HepG2 (cell line): ENCODE results near the gene ELL. TPM values are rescaled to one million over a fixed set of nuclear protein-coding genes. Genes with fewer than 3 reads are reported as not detected.

ENCODE experiments used
- BRCA1 ChIP-seq: sonication (generic); formaldehyde crosslinking; IDR thresholded peaks from 2 replicates; pipeline ENCODE4 v1.4.0; 2020; ENCODE audit warnings: missing genetic modification reagents
- DMTF1 ChIP-seq: sonication (generic); formaldehyde crosslinking; IDR thresholded peaks from 2 replicates; pipeline ENCODE4 v1.4.0; 2020; ENCODE audit warnings: mild to moderate bottlenecking, missing genetic modification reagents
- RFXANK ChIP-seq: IDR thresholded peaks from 2 replicates; pipeline ENCODE4 v1.6.1; 2016
- SMAD9 ChIP-seq: sonication (generic); formaldehyde crosslinking; IDR thresholded peaks from 2 replicates; pipeline ENCODE4 v1.5.1; 2020; ENCODE audit warnings: mild to moderate bottlenecking, missing genetic modification reagents
- ZFY ChIP-seq: sonication (generic); formaldehyde crosslinking; IDR thresholded peaks from 2 replicates; pipeline ENCODE4 v1.4.0; 2020; ENCODE audit warnings: missing genetic modification reagents
- ZNF235 ChIP-seq: sonication (generic); formaldehyde crosslinking; IDR thresholded peaks from 2 replicates; pipeline ENCODE4 v1.8.1; 2023; ENCODE audit warnings: mild to moderate bottlenecking, missing genetic modification reagents, borderline replicate concordance
- ZNF362 ChIP-seq: sonication (generic); formaldehyde crosslinking; IDR thresholded peaks from 2 replicates; pipeline ENCODE4 v1.4.0; 2020; ENCODE audit warnings: missing genetic modification reagents, mild to moderate bottlenecking, borderline replicate concordance
- ZNF609 ChIP-seq: sonication (generic); formaldehyde crosslinking; IDR thresholded peaks from 2 replicates; pipeline ENCODE4 v1.4.0; 2020; ENCODE audit warnings: mild to moderate bottlenecking, missing genetic modification reagents, borderline replicate concordance
- ZNF740 ChIP-seq: sonication (generic); formaldehyde crosslinking; IDR thresholded peaks from 2 replicates; pipeline ENCODE4 v1.4.0; 2020; ENCODE audit warnings: missing genetic modification reagents
- ZNF800 ChIP-seq: sonication (generic); formaldehyde crosslinking; IDR thresholded peaks from 2 replicates; pipeline ENCODE4 v1.4.0; 2020; ENCODE audit warnings: missing genetic modification reagents
- ZSCAN20 ChIP-seq: sonication (generic); formaldehyde crosslinking; IDR thresholded peaks from 2 replicates; pipeline ENCODE4 v1.4.0; 2020; ENCODE audit warnings: missing genetic modification reagents, mild to moderate bottlenecking, borderline replicate concordance
- polyA plus RNA-seq, 8 experiments: library from polyadenylated mRNA; depleted of rRNA in 3 of 8; stranded (reverse) in 7 of 8; unstranded in 1 of 8; fragments of >200 nt; fragmentation: Illumina TruSeq in 4 of 8; extraction: Trizol in 4 of 8; gene quantifications; 2 replicates each; pipeline versions ENCODE4 v1.2.1 to v1.2.3, GENCODE V29; 2011 to 2016; ENCODE audit warnings: low read depth in 4 of 8, missing spikeins in 1 of 8, mixed read lengths in 1 of 8; ENCODE audit not compliant: insufficient read depth in 1 of 8
- total RNA-seq, 5 experiments: library from RNA; depleted of rRNA; stranded (reverse); fragments of >200 nt; fragmentation: Illumina TruSeq; extraction: Trizol; gene quantifications; 2 replicates each; pipeline ENCODE4 v1.2.3, GENCODE V29; 2016; ENCODE audit warnings: low read depth in 1 of 5
- TF ChIP-seq, protein P1 (sequence below): sonication (generic); formaldehyde crosslinking; IDR thresholded peaks from 2 replicates; pipeline ENCODE4 v1.8.0; 2022; ENCODE audit warnings: mild to moderate bottlenecking, missing genetic modification reagents, borderline replicate concordance
- TF ChIP-seq, protein P2 (sequence below): sonication (generic); formaldehyde crosslinking; IDR thresholded peaks from 2 replicates; pipeline ENCODE4 v1.8.0; 2022; ENCODE audit warnings: missing genetic modification reagents, mild to moderate bottlenecking, inconsistent platforms, borderline replicate concordance

The ELL gene
- total and polyA plus RNA-seq, 2 of the 13 experiments (the other 11 are each of a cell fraction or from before 2014, with no cell fraction given), result 3.7 to 5.4 TPM

DNA sequence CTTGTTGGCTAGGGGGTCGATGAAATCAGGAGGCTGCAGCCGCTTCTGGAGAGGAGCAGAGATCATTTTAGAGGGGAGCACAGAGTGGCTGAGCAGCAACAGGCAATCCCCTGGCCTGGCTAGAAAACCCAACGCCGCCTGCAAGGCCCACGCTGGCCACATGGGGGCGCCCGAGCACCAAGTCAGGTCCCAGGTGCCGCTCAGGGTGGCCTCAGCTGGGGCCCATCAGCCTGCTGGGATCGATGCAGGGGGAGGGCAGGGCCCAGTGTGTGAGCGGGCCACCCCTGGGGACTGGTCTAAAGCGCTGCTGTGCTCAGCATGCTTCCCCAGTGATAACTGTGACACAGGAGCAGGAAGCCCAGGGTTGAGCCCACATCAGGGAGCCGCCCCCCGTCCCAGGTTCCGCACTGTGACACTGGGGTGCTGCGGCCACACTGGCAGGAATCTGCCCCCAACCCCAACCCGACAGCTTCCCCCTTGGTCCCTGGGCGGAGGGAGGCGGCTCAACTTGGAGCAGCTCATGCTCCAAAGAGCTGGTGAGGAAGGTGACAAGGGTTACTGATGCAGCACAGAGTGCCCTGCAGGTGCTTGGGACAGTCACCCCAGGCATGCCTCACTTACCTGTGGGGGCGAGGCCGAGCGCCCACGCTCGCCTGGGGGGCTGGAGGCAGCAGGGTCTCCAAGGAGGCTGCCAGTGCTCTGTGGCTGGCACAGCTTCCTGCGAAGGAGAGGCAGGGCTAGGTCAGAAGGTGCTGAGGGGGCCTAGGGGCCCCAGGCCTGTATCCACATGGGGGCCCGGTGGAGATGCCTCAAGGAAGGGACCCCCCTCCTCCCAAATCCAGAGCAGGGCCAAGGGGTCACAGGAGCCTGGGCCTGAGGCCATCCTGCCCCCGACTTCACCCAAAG lies 70.7 kb downstream of the ELL start (continued):
- TF ChIP-seq ZNF362 (CRISPR knock-in tag), result no peak; the same call in 1 of the 2 replicates
- TF ChIP-seq, protein P1, sequence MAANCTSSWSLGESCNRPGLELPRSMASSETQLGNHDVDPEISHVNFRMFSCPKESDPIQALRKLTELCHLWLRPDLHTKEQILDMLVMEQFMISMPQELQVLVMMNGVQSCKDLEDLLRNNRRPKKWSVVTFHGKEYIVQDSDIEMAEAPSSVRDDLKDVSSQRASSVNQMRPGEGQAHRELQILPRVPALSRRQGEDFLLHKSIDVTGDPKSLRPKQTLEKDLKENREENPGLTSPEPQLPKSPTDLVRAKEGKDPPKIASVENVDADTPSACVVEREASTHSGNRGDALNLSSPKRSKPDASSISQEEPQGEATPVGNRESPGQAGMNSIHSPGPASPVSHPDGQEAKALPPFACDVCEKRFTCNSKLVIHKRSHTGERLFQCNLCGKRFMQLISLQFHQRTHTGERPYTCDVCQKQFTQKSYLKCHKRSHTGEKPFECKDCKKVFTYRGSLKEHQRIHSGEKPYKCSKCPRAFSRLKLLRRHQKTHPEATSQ (CRISPR knock-in tag), result no peak
- TF ChIP-seq, protein P2, sequence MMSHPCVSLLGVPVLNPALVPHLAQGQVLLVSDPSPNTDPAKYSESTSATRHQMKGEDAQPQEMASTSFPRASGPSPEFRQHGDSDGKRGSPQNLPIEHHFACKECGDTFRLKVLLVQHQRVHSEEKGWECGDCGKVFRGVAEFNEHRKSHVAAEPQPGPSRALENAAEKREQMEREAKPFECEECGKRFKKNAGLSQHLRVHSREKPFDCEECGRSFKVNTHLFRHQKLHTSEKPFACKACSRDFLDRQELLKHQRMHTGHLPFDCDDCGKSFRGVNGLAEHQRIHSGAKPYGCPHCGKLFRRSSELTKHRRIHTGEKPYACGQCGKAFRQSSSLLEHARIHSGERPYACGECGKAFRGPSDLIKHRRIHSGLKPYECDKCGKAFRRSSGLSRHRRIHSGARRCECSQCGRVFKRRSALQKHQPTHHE (CRISPR knock-in tag), result no peak
- peak; percentile 47; the same call in 1 of the 2 replicates for TF ChIP-seq ZFY (CRISPR knock-in tag)
- 0 out of 2 replicates have a peak, but pooled peaks have one; percentile 38 for TF ChIP-seq ZNF740
- no peak for TF ChIP-seq ZNF800 (CRISPR knock-in tag)
- TF ChIP-seq ZSCAN20 (CRISPR knock-in tag), result no peak
- TF ChIP-seq SMAD9, result no peak
- TF ChIP-seq DMTF1 (CRISPR knock-in tag), result no peak
- TF ChIP-seq BRCA1 (CRISPR knock-in tag), result no peak
- no peak for TF ChIP-seq ZNF609 (CRISPR knock-in tag)
- TF ChIP-seq RFXANK (CRISPR knock-in tag), result no peak
- no peak for TF ChIP-seq ZNF235
